ENCODE data around the gene CELSR3. TPM values are rescaled to one million over a fixed set of nuclear protein-coding genes. Genes with fewer than 3 reads are reported as not detected.

Gene CELSR3
- total RNA-seq, 2 donors from 2014 or later: 12.6 to 13.1 TPM

GRCh38 chr3:48607519-48607918 lies 55.2 kb downstream of the CELSR3 start:
- ATAC-seq: no peak
- no peak for DNase-seq (ENCODE audit: low spot score in 2 of 2)
- Mint-ChIP-seq H3K27ac (peak overlapping the region in 1 of 2 donors; percentile 92), H3K9me3 (no peaks in the 10 kb centered on the region), H3K36me3 (peaks cover 27 to 29% of the 10 kb centered on the region in 2 donors)

DNA sequence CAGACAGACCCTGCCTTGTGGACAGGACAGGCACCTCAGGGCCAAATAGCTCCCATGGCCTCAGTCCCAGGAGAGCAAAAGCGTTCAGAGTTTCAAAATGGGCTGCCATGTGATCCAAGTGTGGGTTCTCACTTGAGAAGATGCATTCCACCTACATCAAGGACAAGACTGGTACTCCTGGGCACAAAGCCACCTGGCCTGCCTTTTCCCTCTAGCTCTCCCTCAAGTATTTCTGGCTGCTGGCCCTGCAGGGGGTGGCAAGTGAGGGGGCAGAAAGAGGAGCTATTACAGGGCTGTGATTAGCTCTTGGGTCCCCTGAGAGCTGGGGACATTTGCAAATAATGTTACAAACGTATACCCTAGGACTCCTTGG lies 61.1 kb downstream of the CELSR3 start:
- DNase-seq (ENCODE audit: low spot score in 2 of 2): no peak
- ATAC-seq: no peak
- peaks cover 11 to 13% of the 10 kb centered on the region in 2 donors for H3K36me3 Mint-ChIP-seq
- H3K27ac Mint-ChIP-seq: no peak overlapping the region
- no peaks in the 10 kb centered on the region for H3K9me3 Mint-ChIP-seq

- no peak for DNase-seq (ENCODE audit: low spot score in 2 of 2)
- H3K9me3 Mint-ChIP-seq: no peaks in the 10 kb centered on the region
- no peak overlapping the region for H3K27ac Mint-ChIP-seq
- peaks cover 11 to 13% of the 10 kb centered on the region in 2 donors for H3K36me3 Mint-ChIP-seq
- no peak for ATAC-seq
These were observed 61.7 kb downstream of the CELSR3 start for GRCh38 chr3:48600711-48601621.

GRCh38 chr3:48599509-48600285 lies 63.0 kb downstream of the CELSR3 start:
- Mint-ChIP-seq H3K9me3 (no peaks in the 10 kb centered on the region), H3K27ac (peak overlapping the region in 1 of 2 donors; percentile 12), H3K36me3 (peaks cover 10 to 13% of the 10 kb centered on the region in 2 donors)
- DNase-seq (ENCODE audit: low spot score in 2 of 2) (no peak), ATAC-seq (no peak)

DNA sequence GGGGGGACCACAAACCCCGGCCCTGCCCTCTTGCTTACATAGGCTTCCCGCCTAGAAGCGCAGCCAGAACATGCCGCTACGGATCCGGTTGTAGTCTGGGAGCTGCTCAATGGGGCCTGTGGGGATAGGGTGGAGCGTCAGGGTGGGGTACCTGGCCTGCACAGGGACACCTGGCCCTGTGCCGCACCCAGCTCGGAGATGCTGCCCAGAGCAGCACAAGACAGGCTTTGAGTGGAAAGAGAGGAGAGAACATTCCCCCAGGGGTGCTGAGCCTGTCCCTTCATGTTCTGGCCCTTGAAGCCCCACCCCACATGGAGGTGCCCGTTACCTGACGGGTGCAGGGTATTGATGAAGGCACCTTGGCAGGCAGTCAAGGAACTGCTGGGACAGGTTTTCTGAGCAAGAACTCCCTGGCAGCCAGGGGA lies 63.6 kb downstream of the CELSR3 start:
- ATAC-seq: no peak
- Mint-ChIP-seq H3K36me3 (peaks cover 5 to 13% of the 10 kb centered on the region in 2 donors), H3K9me3 (no peaks in the 10 kb centered on the region)

DNA sequence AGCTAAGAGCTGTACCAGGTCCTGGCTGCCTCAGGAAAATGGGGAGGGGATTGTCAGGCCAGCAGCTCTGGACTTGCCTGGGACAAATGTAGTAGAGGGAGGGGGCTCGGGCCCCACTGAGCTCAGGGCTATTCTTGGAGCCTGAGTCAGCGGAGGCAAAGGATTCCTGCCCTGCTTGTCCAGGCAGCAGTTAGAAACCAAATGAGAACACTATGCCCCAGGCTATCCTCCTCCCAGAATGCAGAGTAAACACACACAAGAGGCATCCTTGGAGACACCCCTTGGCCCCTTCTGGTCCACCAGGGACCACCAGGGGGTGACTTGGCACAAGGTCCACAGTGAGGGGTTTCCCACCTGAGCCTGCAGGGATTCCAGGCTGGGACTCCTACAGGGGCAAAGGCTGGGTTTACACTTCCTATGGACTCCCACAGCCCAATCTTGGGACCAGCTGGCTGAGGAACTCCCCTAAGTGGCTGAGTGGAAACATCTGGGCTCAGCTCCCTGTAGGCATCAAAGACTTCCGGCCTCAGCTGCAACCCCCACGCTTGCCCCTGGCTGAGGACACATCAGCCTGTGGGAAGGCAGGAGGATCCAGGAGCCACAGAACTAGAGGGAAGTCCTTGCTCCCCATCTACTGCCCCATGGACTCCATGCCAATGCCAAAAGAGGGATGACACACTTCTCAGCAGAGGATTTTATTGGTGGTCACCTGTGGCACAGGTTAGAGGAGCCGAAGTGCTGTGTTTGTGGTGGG lies 64.2 kb downstream of the CELSR3 start:
- Mint-ChIP-seq H3K9me3 (no peaks in the 10 kb centered on the region), H3K27ac (peak overlapping the region in 1 of 2 donors; percentile 1), H3K36me3 (peaks cover 5 to 13% of the 10 kb centered on the region in 2 donors)
- DNase-seq (ENCODE audit: low spot score in 2 of 2) (no peak), ATAC-seq (no peak)

More for the DNA sequence above, 63.6 kb downstream of the CELSR3 start:
- peak overlapping the region in 1 of 2 donors; percentile 12 for H3K27ac Mint-ChIP-seq
- no peak for DNase-seq (ENCODE audit: low spot score in 2 of 2)

- no peak for ATAC-seq
- H3K36me3 Mint-ChIP-seq: peaks cover 2 to 4% of the 10 kb centered on the region in 2 donors
- no peaks in the 10 kb centered on the region for H3K9me3 Mint-ChIP-seq
- no peak for DNase-seq (ENCODE audit: low spot score in 2 of 2)
- peak overlapping the region; percentile 1 to 81 for H3K27ac Mint-ChIP-seq
These were observed 65.3 kb downstream of the CELSR3 start for GRCh38 chr3:48597408-48597800.

DNA sequence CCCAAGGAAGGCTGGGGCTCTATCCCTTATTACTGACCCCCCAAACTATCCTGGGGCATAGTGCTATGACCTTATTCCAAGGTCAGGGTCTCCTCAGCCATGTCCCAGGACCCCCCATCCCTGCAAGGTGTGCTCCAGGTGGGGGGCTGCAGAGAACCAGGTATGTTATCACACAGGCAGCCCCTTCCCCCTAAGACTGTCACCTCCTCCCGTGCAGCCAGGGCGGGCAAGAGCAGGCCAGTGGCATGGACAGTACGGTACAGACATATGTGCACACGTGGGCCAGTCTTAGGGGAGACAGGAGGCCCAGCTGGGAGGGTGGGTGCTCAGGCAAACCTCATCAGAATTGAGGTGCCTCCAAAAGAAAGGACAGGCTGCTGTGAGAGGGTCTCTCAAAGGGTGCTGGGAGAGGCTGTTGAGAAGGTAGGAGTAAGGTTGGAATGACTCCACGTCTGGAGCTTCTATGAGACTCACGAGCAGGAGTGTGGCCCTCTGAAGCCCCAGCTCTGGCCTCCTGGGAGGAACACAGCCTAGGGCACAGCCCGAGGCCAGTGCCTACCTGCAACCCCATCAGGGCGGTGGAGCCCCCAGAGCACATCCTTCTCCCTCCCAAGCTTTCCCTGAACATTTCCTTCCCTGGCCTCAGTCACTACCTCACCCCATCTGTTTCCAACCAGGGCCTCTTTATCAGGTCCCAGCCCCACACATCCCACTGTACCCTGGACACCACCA lies 65.8 kb downstream of the CELSR3 start:
- H3K36me3 Mint-ChIP-seq: no peaks in the 10 kb centered on the region
- DNase-seq (ENCODE audit: low spot score in 2 of 2) (no peak), ATAC-seq (no peak)
- no peaks in the 10 kb centered on the region for H3K9me3 Mint-ChIP-seq
- peak overlapping the region; percentile 58 to 81 for H3K27ac Mint-ChIP-seq

GRCh38 chr3:48596157-48596556 lies 66.5 kb downstream of the CELSR3 start:
- no peak for ATAC-seq
- H3K9me3 Mint-ChIP-seq: no peaks in the 10 kb centered on the region
- no peaks in the 10 kb centered on the region for H3K36me3 Mint-ChIP-seq
- no peak for DNase-seq (ENCODE audit: low spot score in 2 of 2)
- peak overlapping the region; percentile 58 to 75 for H3K27ac Mint-ChIP-seq

GRCh38 chr3:48595526-48596121 lies 67.1 kb downstream of the CELSR3 start:
- ATAC-seq (peak in 1 of 2 donors; percentile 2), DNase-seq (ENCODE audit: low spot score in 2 of 2) (no peak)

GRCh38 chr3:48595075-48595525 lies 67.6 kb downstream of the CELSR3 start, which contains the start of gene COL7A1:
COL7A1 (minus strand) TSS chr3:48595329; CDS start chr3:48595159, 170 bp downstream.
- Mint-ChIP-seq H3K36me3 (no peaks in the 10 kb centered on the region), H3K9me3 (no peaks in the 10 kb centered on the region), H3K27ac (peak within 1 kb of the TSS in 1 of 2 donors; percentile 58)
- DNase-seq (ENCODE audit: low spot score in 2 of 2) (no peak), ATAC-seq (no peak)

More at GRCh38 chr3:48595526-48596121, 67.1 kb downstream of the CELSR3 start:
- Mint-ChIP-seq H3K36me3 (no peaks in the 10 kb centered on the region), H3K27ac (peak overlapping the region in 1 of 2 donors; percentile 58), H3K9me3 (no peaks in the 10 kb centered on the region)

DNA sequence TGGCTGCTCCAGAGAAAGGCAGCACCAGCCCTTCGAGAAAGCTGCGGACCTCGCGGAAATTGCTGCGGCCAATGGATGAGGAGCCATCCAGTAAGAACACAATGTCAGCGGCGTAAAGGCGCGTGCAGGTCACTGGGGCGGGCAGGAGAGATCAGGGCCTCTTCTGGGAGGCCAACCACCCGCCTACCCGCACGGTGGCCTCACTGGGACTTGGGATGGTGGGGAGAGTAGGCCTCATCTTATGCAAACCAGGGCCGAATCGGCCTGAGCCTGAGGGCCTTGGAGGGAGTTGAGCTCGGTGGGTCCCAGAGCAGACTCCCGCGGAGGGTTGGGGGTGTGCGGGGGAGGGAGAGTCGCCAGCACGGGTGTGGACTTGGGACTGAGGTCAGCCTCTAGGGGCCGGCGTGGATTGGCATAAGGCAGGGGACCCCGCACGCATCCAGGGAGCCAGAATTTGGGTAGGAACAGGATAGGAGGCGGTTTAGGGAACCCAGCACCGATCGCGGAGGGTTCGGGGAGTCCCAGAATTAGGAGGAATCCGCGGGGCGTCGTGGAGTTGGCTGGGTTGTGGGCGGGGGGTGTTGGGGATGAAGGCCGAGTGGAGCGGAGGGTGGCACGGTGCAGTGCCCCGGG lies 68.2 kb downstream of the CELSR3 start:
- ATAC-seq (no peak), DNase-seq (ENCODE audit: low spot score in 2 of 2) (no peak)
- Mint-ChIP-seq H3K9me3 (no peaks in the 10 kb centered on the region), H3K27ac (no peak overlapping the region), H3K36me3 (no peaks in the 10 kb centered on the region)

- ATAC-seq (no peak), DNase-seq (ENCODE audit: low spot score in 2 of 2) (no peak)
- Mint-ChIP-seq H3K9me3 (no peaks in the 10 kb centered on the region), H3K36me3 (no peaks in the 10 kb centered on the region), H3K27ac (no peak overlapping the region)
These were observed 69.3 kb downstream of the CELSR3 start for GRCh38 chr3:48593337-48593736.

- no peak for ATAC-seq
- no peak for DNase-seq (ENCODE audit: low spot score in 2 of 2)
- Mint-ChIP-seq H3K36me3 (no peaks in the 10 kb centered on the region), H3K27ac (no peak overlapping the region), H3K9me3 (no peaks in the 10 kb centered on the region)
These were observed 70.1 kb downstream of the CELSR3 start for GRCh38 chr3:48592519-48593087.
